H9 (cell line): Measurements from ENCODE around the gene UQCC3. TPM values are rescaled to one million over a fixed set of nuclear protein-coding genes. Genes with fewer than 3 reads are reported as not detected.

Source experiments
- DNase-seq: peaks from one replicate; pipeline ENCODE4 v3.0.0-alpha.2; 2017
- H2AFZ ChIP-seq: one replicate; pipeline ENCODE4 v1.6.1; 2013; ENCODE audit warnings: mild to moderate bottlenecking, low read length, control low read depth, moderate library complexity
- H2AK5ac ChIP-seq: 2 replicates; pipeline ENCODE4 v1.6.1; 2013; ENCODE audit warnings: low read length, control low read depth, mixed read lengths; ENCODE audit not compliant: insufficient read length
- H2BK120ac ChIP-seq: one replicate; pipeline ENCODE4 v1.6.1; 2013; ENCODE audit warnings: low read depth, mild to moderate bottlenecking, low read length, control low read depth, inconsistent platforms; ENCODE audit not compliant: poor library complexity, severe bottlenecking
- H2BK12ac ChIP-seq: 2 replicates; pipeline ENCODE4 v1.6.1; 2013; ENCODE audit warnings: low read length, control low read depth, mixed read lengths, low read depth; ENCODE audit not compliant: insufficient read length
- H2BK15ac ChIP-seq: 2 replicates; pipeline ENCODE4 v1.6.1; 2013; ENCODE audit warnings: low read depth, low read length, control low read depth
- H2BK20ac ChIP-seq: one replicate; pipeline ENCODE4 v1.6.1; 2013; ENCODE audit warnings: low read depth, mild to moderate bottlenecking, low read length, control low read depth, inconsistent platforms; ENCODE audit not compliant: poor library complexity, severe bottlenecking
- H2BK5ac ChIP-seq: 2 replicates; pipeline ENCODE4 v1.6.1; 2013; ENCODE audit warnings: low read length, control low read depth, mixed read lengths; ENCODE audit not compliant: insufficient read length
- H3K14ac ChIP-seq: 2 replicates; pipeline ENCODE4 v1.6.1; 2013; ENCODE audit warnings: low read length, control low read depth; ENCODE audit not compliant: insufficient read depth
- H3K18ac ChIP-seq: 2 replicates; pipeline ENCODE4 v1.6.1; 2013; ENCODE audit warnings: low read depth, mild to moderate bottlenecking, mixed read lengths, low read length, control low read depth; ENCODE audit not compliant: insufficient read length
- H3K23ac ChIP-seq: 2 replicates; pipeline ENCODE4 v1.6.1; 2013; ENCODE audit warnings: low read length, control low read depth, mixed read lengths, low read depth; ENCODE audit not compliant: insufficient read length
- H3K23me2 ChIP-seq: 2 replicates; pipeline ENCODE4 v1.6.1; 2013; ENCODE audit warnings: low read depth, mild to moderate bottlenecking, mixed read lengths, low read length, control low read depth; ENCODE audit not compliant: insufficient read length, poor library complexity, severe bottlenecking
- H3K27ac ChIP-seq: 2 replicates; pipeline ENCODE4 v1.5.1; 2013; ENCODE audit warnings: low read length, control low read depth, mixed read lengths, low read depth; ENCODE audit not compliant: insufficient read length
- H3K27me3 ChIP-seq: 2 replicates; pipeline ENCODE4 v1.6.1; 2013; ENCODE audit warnings: low read length, control low read depth, inconsistent platforms; ENCODE audit not compliant: insufficient read depth
- H3K4ac ChIP-seq: 2 replicates; pipeline ENCODE4 v1.6.1; 2013; ENCODE audit warnings: low read depth, mild to moderate bottlenecking, control low read depth, inconsistent platforms, low read length, moderate library complexity
- H3K4me1 ChIP-seq: 2 replicates; pipeline ENCODE4 v1.6.1; 2013; ENCODE audit warnings: low read length, control low read depth, inconsistent platforms; ENCODE audit not compliant: insufficient read depth
- H3K4me2 ChIP-seq: 2 replicates; pipeline ENCODE4 v1.6.1; 2013; ENCODE audit warnings: low read length, control low read depth, mixed read lengths; ENCODE audit not compliant: insufficient read length, insufficient read depth
- H3K56ac ChIP-seq: 2 replicates; pipeline ENCODE4 v1.6.1; 2013; ENCODE audit warnings: low read depth, mild to moderate bottlenecking, mixed read lengths, low read length, control low read depth; ENCODE audit not compliant: insufficient read length
- H3K79me1 ChIP-seq: 2 replicates; pipeline ENCODE4 v1.6.1; 2013; ENCODE audit warnings: low read depth, mild to moderate bottlenecking, moderate library complexity, low read length, control low read depth, inconsistent platforms; ENCODE audit not compliant: insufficient read depth, poor library complexity, severe bottlenecking
- H3K79me2 ChIP-seq: 2 replicates; pipeline ENCODE4 v1.6.1; 2013; ENCODE audit warnings: low read length, control low read depth, inconsistent platforms; ENCODE audit not compliant: insufficient read depth
- H3K9ac ChIP-seq: 2 replicates; pipeline ENCODE4 v1.6.1; 2013; ENCODE audit warnings: low read length, control low read depth, mixed read lengths; ENCODE audit not compliant: insufficient read length; ENCODE audit errors: extremely low read depth
- H3K9me3 ChIP-seq: one replicate; pipeline ENCODE4 v1.6.1; 2013; ENCODE audit warnings: low read depth, low read length, inconsistent platforms; ENCODE audit not compliant: control insufficient read depth
- H3T11ph ChIP-seq: one replicate; pipeline ENCODE4 v1.6.1; 2013; ENCODE audit warnings: mild to moderate bottlenecking, low read length, control low read depth, inconsistent platforms
- H4K20me1 ChIP-seq: one replicate; pipeline ENCODE4 v1.6.1; 2013; ENCODE audit not compliant: control insufficient read depth, insufficient read length, insufficient read depth
- H4K5ac ChIP-seq: 2 replicates; pipeline ENCODE4 v1.6.1; 2013; ENCODE audit warnings: low read depth, mild to moderate bottlenecking, mixed read lengths, low read length, control low read depth; ENCODE audit not compliant: insufficient read length
- H4K8ac ChIP-seq: replicated peaks from 2 replicates; pipeline ENCODE4 v1.6.1; 2013; ENCODE audit warnings: low read length, control low read depth, mixed read lengths, low read depth; ENCODE audit not compliant: insufficient read length
- H4K91ac ChIP-seq: 2 replicates; pipeline ENCODE4 v1.6.1; 2013; ENCODE audit warnings: low read depth, mild to moderate bottlenecking, moderate library complexity, mixed read lengths, low read length, control low read depth; ENCODE audit not compliant: insufficient read length
- H3K27ac Mint-ChIP-seq, 3 experiments: 2 replicates in 2 of 3; 3 replicates in 1 of 3; pipeline ENCODE4 v1.8.0; 2020 to 2021; ENCODE audit warnings: mixed read lengths in 3 of 3, mild to moderate bottlenecking in 1 of 3, moderate library complexity in 1 of 3
- H3K27me3 Mint-ChIP-seq: 2 replicates; pipeline ENCODE4 v1.8.0; 2021; ENCODE audit warnings: low read depth, mild to moderate bottlenecking, moderate library complexity, mixed read lengths
- H3K36me3 Mint-ChIP-seq, 3 experiments: 2 replicates in 2 of 3; 3 replicates in 1 of 3; pipeline ENCODE4 v1.8.0; 2020 to 2021; ENCODE audit warnings: low read depth in 3 of 3, mixed read lengths in 3 of 3; ENCODE audit not compliant: insufficient read depth in 1 of 3
- H3K4me1 Mint-ChIP-seq, 2 experiments: 2 replicates each; pipeline ENCODE4 v1.8.0; 2020; ENCODE audit warnings: mixed read lengths in 2 of 2
- H3K4me3 Mint-ChIP-seq, 2 experiments: 2 replicates in 1 of 2; 3 replicates in 1 of 2; pipeline ENCODE4 v1.8.0; 2020 to 2021; ENCODE audit warnings: mild to moderate bottlenecking in 2 of 2, mixed read lengths in 2 of 2, moderate library complexity in 1 of 2
- H3K9me3 Mint-ChIP-seq, 2 experiments: 2 replicates in 1 of 2; 3 replicates in 1 of 2; pipeline ENCODE4 v1.8.0; 2020; ENCODE audit warnings: mild to moderate bottlenecking in 2 of 2, mixed read lengths in 2 of 2, moderate library complexity in 1 of 2
- WGBS: extraction: QIAGEN DNeasy Blood & Tissue Kit; methylation state at CpG from one replicate; pipeline ENCODE4 v1.1.7; 2013; ENCODE audit warnings: missing lambda C conversion rate, low lambda C conversion rate, mixed read lengths; ENCODE audit not compliant: insufficient read length; ENCODE audit errors: extremely low coverage; 5-methylcytosine and 5-hydroxymethylcytosine counted together
- total RNA-seq: library from RNA; stranded (reverse); gene quantifications from 2 replicates; pipeline ENCODE4 v1.2.1, GENCODE V29; 2021
- TF ChIP-seq, protein P1 (sequence below): fragments of 200-600 bp; sonication (generic); conservative IDR thresholded peaks from 3 replicates; pipeline ENCODE4 v1.8.0; 2021; ENCODE audit warnings: antibody characterized with exemption, mild to moderate bottlenecking

The UQCC3 gene
- total RNA-seq, 1 experiment from 2014 or later, result 11.1 TPM

DNA sequence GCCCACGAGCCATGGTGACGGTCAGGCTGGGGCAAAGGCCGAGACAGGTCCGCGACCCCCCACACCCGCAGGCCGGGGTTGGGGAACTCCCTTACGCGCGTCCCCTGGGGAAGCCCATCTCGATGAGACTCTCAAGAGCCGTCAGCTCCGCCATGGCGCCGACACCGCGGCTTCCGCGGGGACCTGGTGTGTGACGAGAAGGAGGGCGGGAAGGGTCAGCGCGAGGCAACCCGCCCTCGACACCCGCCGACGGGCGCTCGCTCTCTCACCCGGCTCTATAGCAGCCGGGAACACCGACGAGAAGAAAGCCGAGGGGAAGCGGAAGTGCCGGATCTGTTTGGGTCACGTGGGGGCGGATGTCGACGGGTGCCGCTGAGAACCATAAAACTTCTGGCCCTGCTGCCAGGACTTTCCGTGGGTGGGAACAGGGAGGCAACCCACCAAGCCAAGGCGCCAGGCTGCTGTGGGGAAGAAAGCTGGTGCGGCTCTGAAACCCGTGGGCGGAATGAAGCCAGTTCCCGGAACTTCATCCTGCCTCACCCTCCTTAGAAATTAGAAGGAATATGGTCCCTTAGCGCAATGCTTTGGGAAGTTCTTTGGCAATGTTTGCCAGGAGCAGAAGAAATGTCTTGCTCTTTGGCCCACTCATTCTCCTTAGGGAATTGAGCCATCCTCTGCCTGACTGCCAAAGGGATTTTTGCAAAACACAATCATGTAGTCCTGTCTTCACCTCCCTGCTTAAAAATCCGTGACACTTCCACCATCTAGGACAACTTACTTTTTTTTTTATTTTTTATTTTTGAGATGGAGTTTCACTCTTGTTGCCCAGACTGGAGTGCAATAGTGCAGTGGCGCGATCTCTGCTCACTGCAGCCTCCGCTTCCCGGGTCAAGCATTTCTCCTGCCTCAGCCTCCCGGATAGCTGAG, 7.6 kb downstream of the UQCC3 start, which contains the start of gene UBXN1:
TSS of gene UBXN1 (minus strand) at position 304 of the 927 bp plus-strand sequence. CDS start at position 154, 150 bp downstream.
- WGBS, result no CpG with 5 or more reads among the region's 55 CpGs
- H3K27ac Mint-ChIP-seq, result peak within 1 kb of the TSS; percentile 70 to 96 (median 91); a peak in 6 of 7 replicates
- Histone ChIP-seq H2BK12ac (no peak within 1 kb of the TSS), H2BK120ac (no peak within 1 kb of the TSS), H4K8ac (no peak within 1 kb of the TSS), H3K18ac (peak within 1 kb of the TSS; percentile 72), H4K20me1 (no peaks in the 10 kb centered on the region), H4K5ac (peak within 1 kb of the TSS; percentile 19), H3K79me1 (no peaks in the 10 kb centered on the region), H3K4me2 (peak within 1 kb of the TSS; percentile 79), H2AFZ (no peak within 1 kb of the TSS), H2AK5ac (no peak within 1 kb of the TSS), H2BK20ac (no peak within 1 kb of the TSS), H3K4ac (no peak within 1 kb of the TSS), H3K23me2 (peaks cover 8% of the 10 kb centered on the region), H3K56ac (no peak within 1 kb of the TSS), H3K9ac (peak within 1 kb of the TSS; percentile 86), H3K9me3 (no peaks in the 10 kb centered on the region), H3K4me1 (no peaks in the 10 kb centered on the region), H4K91ac (no peak within 1 kb of the TSS), H3K14ac (peak within 1 kb of the TSS; percentile 66), H2BK15ac (no peak within 1 kb of the TSS), H3K27ac (peak within 1 kb of the TSS; percentile 12), H3T11ph (no peak within 1 kb of the TSS), H3K79me2 (no peaks in the 10 kb centered on the region), H3K23ac (no peak within 1 kb of the TSS), H2BK5ac (no peak within 1 kb of the TSS), H3K27me3 (no peaks in the 10 kb centered on the region)
- peaks cover 14 to 35% (median 33%) of the 10 kb centered on the region in 3 experiments; a peak in 6 of 7 replicates for H3K36me3 Mint-ChIP-seq
- TF ChIP-seq, protein P1, sequence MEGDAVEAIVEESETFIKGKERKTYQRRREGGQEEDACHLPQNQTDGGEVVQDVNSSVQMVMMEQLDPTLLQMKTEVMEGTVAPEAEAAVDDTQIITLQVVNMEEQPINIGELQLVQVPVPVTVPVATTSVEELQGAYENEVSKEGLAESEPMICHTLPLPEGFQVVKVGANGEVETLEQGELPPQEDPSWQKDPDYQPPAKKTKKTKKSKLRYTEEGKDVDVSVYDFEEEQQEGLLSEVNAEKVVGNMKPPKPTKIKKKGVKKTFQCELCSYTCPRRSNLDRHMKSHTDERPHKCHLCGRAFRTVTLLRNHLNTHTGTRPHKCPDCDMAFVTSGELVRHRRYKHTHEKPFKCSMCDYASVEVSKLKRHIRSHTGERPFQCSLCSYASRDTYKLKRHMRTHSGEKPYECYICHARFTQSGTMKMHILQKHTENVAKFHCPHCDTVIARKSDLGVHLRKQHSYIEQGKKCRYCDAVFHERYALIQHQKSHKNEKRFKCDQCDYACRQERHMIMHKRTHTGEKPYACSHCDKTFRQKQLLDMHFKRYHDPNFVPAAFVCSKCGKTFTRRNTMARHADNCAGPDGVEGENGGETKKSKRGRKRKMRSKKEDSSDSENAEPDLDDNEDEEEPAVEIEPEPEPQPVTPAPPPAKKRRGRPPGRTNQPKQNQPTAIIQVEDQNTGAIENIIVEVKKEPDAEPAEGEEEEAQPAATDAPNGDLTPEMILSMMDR, result no peak
- H3K4me1 Mint-ChIP-seq, result peaks cover 15 to 20% of the 10 kb centered on the region in 2 experiments
- peak within 1 kb of the TSS; percentile 85 to 92 for H3K4me3 Mint-ChIP-seq
- no peaks in the 10 kb centered on the region for H3K27me3 Mint-ChIP-seq
- peak; percentile 81 for DNase-seq
- H3K9me3 Mint-ChIP-seq, result 0 out of 5 replicates have a peak, but pooled peaks cover 0 to 2% of the 10 kb centered on the region in 2 experiments
